ENCODE data around the gene ITPK1. TPM values are rescaled to one million over a fixed set of nuclear protein-coding genes. Genes with fewer than 3 reads are reported as not detected.

ITPK1 gene
- total and polyA plus RNA-seq, 2 donors (not counting 3 experiments of a cell fraction or from before 2014, with no cell fraction given) = 39.6 to 51.8 TPM

DNA sequence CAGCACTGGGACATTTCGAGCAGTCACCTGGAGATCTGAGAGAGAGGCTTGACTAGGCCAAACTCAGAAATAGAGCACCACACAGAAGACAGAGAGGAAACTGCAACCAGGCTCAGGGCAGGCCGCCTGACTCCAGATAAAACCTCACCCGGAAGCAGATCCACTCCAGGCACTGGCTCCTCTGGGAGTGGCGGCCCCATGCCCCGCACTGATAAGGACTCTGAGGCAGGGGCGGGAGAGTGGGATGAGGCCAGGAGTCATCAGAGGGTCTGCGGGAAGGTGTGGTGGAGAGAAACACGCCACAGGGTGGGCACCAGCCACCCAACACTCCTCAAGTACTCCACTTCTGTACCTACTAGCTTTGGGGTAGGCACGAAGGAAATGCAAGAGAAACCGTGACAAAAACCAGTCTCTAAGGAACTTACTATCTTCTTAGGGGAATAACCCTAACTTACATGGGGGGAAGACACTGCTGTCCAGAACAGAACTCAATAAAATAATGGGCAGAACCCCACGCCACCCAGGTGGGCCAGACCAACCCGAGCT lies 121.5 kb downstream of the ITPK1 start:
- no peak overlapping the region for H3K27ac ChIP-seq (ENCODE audit: insufficient read depth, low read depth, low read length)
- CTCF ChIA-PET = no interaction called here
- no TSS peak for BruUV-seq (replicated peaks)

More for the DNA sequence above, 121.5 kb downstream of the ITPK1 start:
- POLR2A ChIA-PET = no interaction called here
- Histone ChIP-seq H3K27me3 (ENCODE audit: control insufficient read depth in 2 of 2, insufficient read depth in 2 of 2, low read length in 2 of 2) (no peaks in the 10 kb centered on the region), H3K4me1 (ENCODE audit: control insufficient read depth, extremely low read depth, insufficient read depth, low read length) (no peaks in the 10 kb centered on the region), H2AFZ (ENCODE audit: low read depth, low read length) (no peak overlapping the region), H3K36me3 (ENCODE audit: control insufficient read depth in 2 of 2, extremely low read depth in 1 of 2, insufficient read depth in 2 of 2, low read length in 2 of 2) (no peaks in the 10 kb centered on the region), H3K9ac (replicated peaks; ENCODE audit: extremely low read depth, insufficient read depth, low read length) (no peak overlapping the region), H3K9me3 (replicated peaks; ENCODE audit: control insufficient read depth, insufficient read depth, low read length) (no peaks in the 10 kb centered on the region), H4K20me1 (replicated peaks; ENCODE audit: control insufficient read depth, extremely low read depth, insufficient read depth, low read length) (no peaks in the 10 kb centered on the region), H3K9me1 (replicated peaks; ENCODE audit: control insufficient read depth, extremely low read depth, insufficient read depth, low read length) (no peaks in the 10 kb centered on the region), H3K4me3 (replicated peaks in 1 of 3; ENCODE audit: insufficient read depth in 1 of 3, low read depth in 1 of 3, low read length in 3 of 3) (no peak overlapping the region), H3K4me2 (ENCODE audit: insufficient read depth, low read length) (no peak overlapping the region), H3K79me2 (ENCODE audit: control insufficient read depth, insufficient read depth, low read length) (no peaks in the 10 kb centered on the region)
- intact Hi-C loops (cut with micrococcal nuclease) (no loop called here), dilution Hi-C loops (cut with MboI; ENCODE audit: extremely low pct_ligation_motif_present, low sequenced_read_pairs) (no loop called here)
- no peak for TF ChIP-seq CTCF (IDR thresholded peaks at IDR 0.05; ENCODE audit: extremely low read depth in 1 of 2, insufficient read depth in 1 of 2, low read depth in 1 of 2, low read length in 2 of 2)
- TF ChIP-seq EZH2 (IDR thresholded peaks at IDR 0.05; ENCODE audit: borderline replicate concordance, low read depth, low read length, severe bottlenecking) = no peak
- TF ChIP-seq JUN (IDR thresholded peaks at IDR 0.05; ENCODE audit: borderline replicate concordance, insufficient read depth, insufficient read length, low read depth) = no peak
- no peak for TF ChIP-seq POLR2A (IDR thresholded peaks at IDR 0.05; ENCODE audit: low read depth, low read length)
- no peak for TF ChIP-seq POLR2AphosphoS5 (IDR thresholded peaks at IDR 0.05; ENCODE audit: insufficient read depth, low read depth, low read length)
- TF ChIP-seq GATA2 (IDR thresholded peaks at IDR 0.05; ENCODE audit: insufficient read depth, insufficient read length, low read depth, low read length) = no peak
- DNase-seq (ENCODE audit: low read depth, low spot score) = no peak
- no peak for FAIRE-seq
